PC-3 (cell line): ENCODE measurements around the gene NKAPD1. TPM values are rescaled to one million over a fixed set of nuclear protein-coding genes. Genes with fewer than 3 reads are reported as not detected.

Experiments used
- ATAC-seq: fragments of 200-7000 bp; cut with Tn5 transposase; 2 replicates; pipeline ENCODE4 v1.9.1; 2020; ENCODE audit warnings: mild to moderate bottlenecking, moderate library complexity
- BruUV-seq: library from RNA; stranded (reverse); fragments of 400-500 nt; replicated peaks from 2 replicates; lab custom pipeline; 2021; lab: Mats Ljungman, UMichigan
- CTCF ChIA-PET: fragments of 300-600 bp; sonication (Branson Sonifier 250); formaldehyde crosslinking; loops from one replicate; lab custom pipeline; 2022; ENCODE audit warnings: antibody characterized with exemption; lab: Charles Lee
- POLR2A ChIA-PET: fragments of 300-600 bp; sonication (Branson Sonifier 250); formaldehyde crosslinking; loops from one replicate; lab custom pipeline; 2022; ENCODE audit warnings: antibody characterized with exemption; ENCODE audit not compliant: unreplicated experiment; lab: Charles Lee
- DNase-seq: peaks from one replicate; pipeline ENCODE4 v3.0.0-alpha.2; 2015
- H2AFZ ChIP-seq: fragments of 300-600 bp; sonication (generic); 2 replicates; pipeline ENCODE4 v1.6.0; 2016; ENCODE audit warnings: antibody characterized with exemption, low read length
- H3F3A ChIP-seq: fragments of 300-600 bp; sonication (generic); one replicate; pipeline ENCODE4 v1.6.0; 2017; ENCODE audit warnings: antibody characterized with exemption, low read length, control low read depth, mild to moderate bottlenecking; ENCODE audit not compliant: unreplicated experiment
- H3K27ac ChIP-seq: fragments of 300-600 bp; sonication (generic); 2 replicates; pipeline ENCODE4 v1.5.1; 2016; ENCODE audit warnings: mild to moderate bottlenecking, low read length
- H3K27me3 ChIP-seq: fragments of 300-600 bp; sonication (generic); 2 replicates; pipeline ENCODE4 v1.6.1; 2016; ENCODE audit warnings: low read length, mixed read lengths
- H3K36me3 ChIP-seq: fragments of 300-600 bp; sonication (generic); 2 replicates; pipeline ENCODE4 v1.6.1; 2016; ENCODE audit warnings: low read depth, mixed run types, low read length, mixed read lengths
- H3K4me1 ChIP-seq: fragments of 300-600 bp; sonication (generic); 2 replicates; pipeline ENCODE4 v1.5.1; 2016; ENCODE audit warnings: low read length; ENCODE audit not compliant: insufficient read depth
- H3K4me2 ChIP-seq: fragments of 300-600 bp; sonication (generic); 2 replicates; pipeline ENCODE4 v1.6.0; 2016; ENCODE audit warnings: low read length
- H3K4me3 ChIP-seq: fragments of 300-600 bp; sonication (generic); 2 replicates; pipeline ENCODE4 v1.5.1; 2016; ENCODE audit warnings: mild to moderate bottlenecking, low read length, mixed read lengths
- H3K79me2 ChIP-seq: fragments of 300-600 bp; sonication (generic); 2 replicates; pipeline ENCODE4 v1.6.1; 2017; ENCODE audit warnings: low read length, mixed read lengths
- H3K9ac ChIP-seq: fragments of 300-600 bp; sonication (generic); 2 replicates; pipeline ENCODE4 v1.6.0; 2016; ENCODE audit warnings: mild to moderate bottlenecking, low read length
- H3K9me2 ChIP-seq: fragments of 300-600 bp; sonication (generic); replicated peaks from 2 replicates; pipeline ENCODE4 v1.6.1; 2016; ENCODE audit warnings: mixed run types, low read length, mixed read lengths
- H3K9me3 ChIP-seq: fragments of 300-600 bp; sonication (generic); 2 replicates; pipeline ENCODE4 v1.6.1; 2016; ENCODE audit warnings: low read length, mixed read lengths
- H4K20me1 ChIP-seq: fragments of 300-600 bp; sonication (generic); 2 replicates; pipeline ENCODE4 v1.6.1; 2016; ENCODE audit warnings: low read length, mixed read lengths
- CTCF ChIP-seq: fragments of 300-600 bp; sonication (generic); conservative IDR thresholded peaks from 2 replicates; pipeline ENCODE4 v1.5.1; 2017; ENCODE audit warnings: antibody characterized with exemption, low read depth, mild to moderate bottlenecking, low read length
- EZH2 ChIP-seq: fragments of 300-600 bp; sonication (generic); IDR thresholded peaks from one replicate; pipeline ENCODE4 v1.6.1; 2017; ENCODE audit warnings: antibody characterized with exemption, mild to moderate bottlenecking, low read length; ENCODE audit not compliant: unreplicated experiment
- EZH2phosphoT487 ChIP-seq: fragments of 300-600 bp; sonication (generic); IDR thresholded peaks from 2 replicates; pipeline ENCODE4 v1.6.1; 2018; ENCODE audit warnings: mild to moderate bottlenecking, antibody characterized with exemption, low read length, borderline replicate concordance
- intact Hi-C: fragments of 100-400 bp; cut with micrococcal nuclease; formaldehyde crosslinking; loops from 2 replicates; pipeline ENCODE4 v1.9.0; 2023
- total RNA-seq: library from RNA; depleted of rRNA; stranded (reverse); fragments of >200 nt; gene quantifications from 2 replicates; pipeline ENCODE4 v1.2.3, GENCODE V29; 2014

Gene NKAPD1
- total RNA-seq, 1 experiment from 2014 or later, result 34.3 TPM

- no peak overlapping the region for H2AFZ ChIP-seq
- no peak for ATAC-seq
- H3K4me1 ChIP-seq, result 0 out of 2 replicates have a peak, but pooled peaks cover 4% of the 10 kb centered on the region
- TF ChIP-seq EZH2 (no peak), EZH2phosphoT487 (no peak), CTCF (no peak)
- H3K9ac ChIP-seq, result no peak overlapping the region
- no peaks in the 10 kb centered on the region for H3F3A ChIP-seq
- H3K9me2 ChIP-seq, result no peaks in the 10 kb centered on the region
- H3K4me2 ChIP-seq, result no peak overlapping the region
- CTCF ChIA-PET, result no interaction called here
- H3K36me3 ChIP-seq, result peaks cover 68% of the 10 kb centered on the region
- no peaks in the 10 kb centered on the region for H4K20me1 ChIP-seq
- POLR2A ChIA-PET, result no interaction called here
- H3K9me3 ChIP-seq, result no peaks in the 10 kb centered on the region
- no peak for DNase-seq
- no peak overlapping the region for H3K27ac ChIP-seq
- no TSS peak for BruUV-seq
- H3K4me3 ChIP-seq, result no peak overlapping the region
- peaks cover 11% of the 10 kb centered on the region; the same call in 1 of the 2 replicates for H3K79me2 ChIP-seq
- intact Hi-C loops, result no loop called here
- no peaks in the 10 kb centered on the region for H3K27me3 ChIP-seq
Observed at GRCh38 chr11:112049777-112050176, 24.3 kb upstream of the NKAPD1 start.

GRCh38 chr11:112050721-112051120 lies 23.4 kb upstream of the NKAPD1 start:
- Histone ChIP-seq H3K9me3 (no peaks in the 10 kb centered on the region), H3K4me1 (0 out of 2 replicates have a peak, but pooled peaks cover 4% of the 10 kb centered on the region), H3K36me3 (peaks cover 62% of the 10 kb centered on the region), H3K27me3 (no peaks in the 10 kb centered on the region), H3K9me2 (no peaks in the 10 kb centered on the region), H4K20me1 (no peaks in the 10 kb centered on the region), H3F3A (no peaks in the 10 kb centered on the region), H3K79me2 (peaks cover 11% of the 10 kb centered on the region; the same call in 1 of the 2 replicates), H2AFZ (no peak overlapping the region), H3K9ac (no peak overlapping the region), H3K4me3 (no peak overlapping the region), H3K27ac (no peak overlapping the region), H3K4me2 (no peak overlapping the region)
- ChIA-PET POLR2A (no interaction called here), CTCF (no interaction called here)
- no TSS peak for BruUV-seq
- ATAC-seq, result no peak
- intact Hi-C loops, result no loop called here
- TF ChIP-seq CTCF (no peak), EZH2 (no peak), EZH2phosphoT487 (no peak)
- DNase-seq, result no peak

- BruUV-seq, result no TSS peak
- H3K4me1 ChIP-seq, result 0 out of 2 replicates have a peak, but pooled peaks cover 4% of the 10 kb centered on the region
- H3K27me3 ChIP-seq, result no peaks in the 10 kb centered on the region
- H3K79me2 ChIP-seq, result peaks cover 11% of the 10 kb centered on the region; the same call in 1 of the 2 replicates
- DNase-seq, result no peak
- no peak overlapping the region for H3K9ac ChIP-seq
- intact Hi-C loops, result no loop called here
- H3K9me2 ChIP-seq, result no peaks in the 10 kb centered on the region
- ATAC-seq, result no peak
- H2AFZ ChIP-seq, result no peak overlapping the region
- H3K9me3 ChIP-seq, result no peaks in the 10 kb centered on the region
- no peak overlapping the region for H3K4me2 ChIP-seq
- H3K27ac ChIP-seq, result no peak overlapping the region
- peaks cover 65% of the 10 kb centered on the region for H3K36me3 ChIP-seq
- ChIA-PET CTCF (no interaction called here), POLR2A (no interaction called here)
- TF ChIP-seq CTCF, result no peak
- TF ChIP-seq EZH2phosphoT487, result no peak
- TF ChIP-seq EZH2, result no peak
- no peaks in the 10 kb centered on the region for H4K20me1 ChIP-seq
- H3K4me3 ChIP-seq, result no peak overlapping the region
- no peaks in the 10 kb centered on the region for H3F3A ChIP-seq
Observed at GRCh38 chr11:112051768-112052167, 22.3 kb upstream of the NKAPD1 start.
